Keratinocyte (primary cell): ENCODE results near the gene HMGCS2. TPM values are rescaled to one million over a fixed set of nuclear protein-coding genes. Genes with fewer than 3 reads are reported as not detected.

Experiments used
- DNase-seq: peaks from one replicate; pipeline ENCODE4 v3.0.0-alpha.2; 2011; ENCODE audit warnings: low read depth, missing footprints, low spot score
- FAIRE-seq: peaks from 2 replicates; lab custom pipeline; 2011; peaks lifted over from hg19 to GRCh38; lab: Jason Lieb, UNC
- H2AFZ ChIP-seq: 2 replicates; pipeline ENCODE4 v1.6.0; 2012; ENCODE audit warnings: low read length, control low read depth, inconsistent platforms; ENCODE audit not compliant: control insufficient read depth
- H3K27ac ChIP-seq: 2 replicates; pipeline ENCODE4 v1.5.1; 2011; ENCODE audit warnings: low read length; ENCODE audit not compliant: control insufficient read depth, insufficient read depth
- H3K27me3 ChIP-seq: 3 replicates; pipeline ENCODE4 v1.6.0; 2011; ENCODE audit warnings: low read length; ENCODE audit not compliant: control insufficient read depth, insufficient read depth; ENCODE audit errors: extremely low read depth
- H3K36me3 ChIP-seq, 2 experiments: 2 replicates in 1 of 2; 3 replicates in 1 of 2; pipeline ENCODE4 v1.5.1; 2011; ENCODE audit warnings: low read length in 2 of 2, mild to moderate bottlenecking in 1 of 2; ENCODE audit not compliant: control insufficient read depth in 2 of 2, insufficient read depth in 2 of 2; ENCODE audit errors: extremely low read depth in 1 of 2
- H3K4me1 ChIP-seq: 3 replicates; pipeline ENCODE4 v1.5.1; 2011; ENCODE audit warnings: low read length; ENCODE audit not compliant: control insufficient read depth, insufficient read depth; ENCODE audit errors: extremely low read depth
- H3K4me2 ChIP-seq: 3 replicates; pipeline ENCODE4 v1.6.0; 2011; ENCODE audit warnings: low read depth, low read length; ENCODE audit not compliant: control insufficient read depth, insufficient read depth; ENCODE audit errors: extremely low read depth
- H3K4me3 ChIP-seq, 3 experiments: fragments of 200-600 bp in 1 of 3; sonication (generic) in 1 of 3; 2 replicates in 2 of 3; 3 replicates in 1 of 3; pipeline ENCODE4 v1.5.1; 2011 to 2016; ENCODE audit warnings: low read length in 3 of 3, mild to moderate bottlenecking in 3 of 3, control low read depth in 2 of 3, inconsistent platforms in 1 of 3, low read depth in 1 of 3, mixed read lengths in 1 of 3, mixed run types in 1 of 3, moderate library complexity in 1 of 3; ENCODE audit not compliant: control insufficient read depth in 2 of 3, insufficient read depth in 2 of 3; ENCODE audit errors: extremely low read depth in 1 of 3
- H3K79me2 ChIP-seq: 2 replicates; pipeline ENCODE4 v1.6.0; 2012; ENCODE audit warnings: low read length; ENCODE audit not compliant: control insufficient read depth, insufficient read depth
- H3K9ac ChIP-seq: 3 replicates; pipeline ENCODE4 v1.6.0; 2011; ENCODE audit warnings: low read length; ENCODE audit not compliant: control insufficient read depth, insufficient read depth; ENCODE audit errors: extremely low read depth
- H3K9me1 ChIP-seq: 3 replicates; pipeline ENCODE4 v1.6.0; 2011; ENCODE audit warnings: low read length; ENCODE audit not compliant: control insufficient read depth, insufficient read depth; ENCODE audit errors: extremely low read depth
- H3K9me3 ChIP-seq: 2 replicates; pipeline ENCODE4 v1.5.1; 2012; ENCODE audit warnings: low read depth, low read length; ENCODE audit not compliant: control insufficient read depth
- H4K20me1 ChIP-seq: 3 replicates; pipeline ENCODE4 v1.6.0; 2011; ENCODE audit warnings: low read length; ENCODE audit not compliant: control insufficient read depth, insufficient read depth; ENCODE audit errors: extremely low read depth
- CTCF ChIP-seq, 3 experiments: IDR thresholded peaks in 1 of 3; conservative IDR thresholded peaks in 1 of 3; optimal IDR thresholded peaks in 1 of 3; 2 replicates in 2 of 3; 3 replicates in 1 of 3; pipeline versions ENCODE3 to v1.5.1; 2011; ENCODE audit warnings: low read length in 3 of 3, mild to moderate bottlenecking in 3 of 3, moderate library complexity in 2 of 3, control low read depth in 1 of 3, inconsistent platforms in 1 of 3; ENCODE audit not compliant: insufficient read depth in 2 of 3; ENCODE audit errors: extremely low read depth in 1 of 3
- EZH2 ChIP-seq: IDR thresholded peaks from one replicate; pipeline ENCODE4 v1.6.1; 2012; ENCODE audit warnings: inconsistent platforms, mild to moderate bottlenecking, low read length, moderate library complexity
- dilution Hi-C: fragments of 300-500 bp; cut with MboI; formaldehyde crosslinking; loops from one replicate; pipeline ENCODE4 v1.7.0; 2020; ENCODE audit warnings: low sequenced_read_pairs; ENCODE audit not compliant: extremely low pct_ligation_motif_present
- polyA plus RNA-seq, 5 experiments: library from polyadenylated mRNA; depleted of rRNA in 3 of 5; stranded (reverse) in 3 of 5; stranded (forward) in 1 of 5; unstranded in 1 of 5; fragments of >200 nt; gene quantifications; 1 replicate in 1 of 5; 2 replicates in 3 of 5; 3 replicates in 1 of 5; pipeline versions ENCODE4 v1.2.1 to v1.2.3, GENCODE V29; 2011 to 2012; ENCODE audit warnings: missing spikeins in 2 of 5, low read depth in 1 of 5, low replicate concordance in 1 of 5

The HMGCS2 gene
- polyA plus RNA-seq, 1 donor (not counting 4 experiments of a cell fraction or from before 2014, with no cell fraction given): not detected

DNA sequence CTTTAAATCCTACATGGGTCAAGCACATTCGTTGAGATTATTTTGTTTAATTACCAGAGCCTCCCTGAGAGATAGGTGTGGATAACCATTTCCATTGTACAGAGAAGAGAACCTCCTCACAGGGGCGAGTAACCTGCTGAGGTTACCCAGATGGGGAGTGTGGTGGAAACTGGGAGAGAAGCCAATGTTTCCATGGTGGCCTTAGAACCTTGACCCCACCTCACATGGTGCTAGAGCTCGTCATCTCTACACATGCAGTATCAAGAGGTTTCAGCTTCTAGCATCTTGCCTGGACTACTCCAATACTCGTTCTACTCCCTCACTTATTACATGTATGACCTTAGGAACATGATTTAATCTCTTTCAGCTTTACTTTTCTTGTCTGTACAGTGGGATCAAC, 37.8 kb upstream of the HMGCS2 start:
- DNase-seq (no peak), FAIRE-seq (no peak)
- Histone ChIP-seq H3K27me3 (peaks cover 12% of the 10 kb centered on the region), H3K36me3 (no peaks in the 10 kb centered on the region), H3K4me1 (no peaks in the 10 kb centered on the region), H2AFZ (no peak overlapping the region), H3K9me1 (no peaks in the 10 kb centered on the region), H3K79me2 (no peaks in the 10 kb centered on the region), H3K9ac (no peak overlapping the region), H3K27ac (no peak overlapping the region), H4K20me1 (no peaks in the 10 kb centered on the region), H3K4me3 (no peak overlapping the region), H3K4me2 (no peak overlapping the region), H3K9me3 (no peaks in the 10 kb centered on the region)
- TF ChIP-seq CTCF (optimal IDR thresholded peaks at IDR 0.05 in 1 of 3, IDR thresholded peaks at IDR 0.05 in 1 of 3, conservative IDR thresholded peaks at IDR 0.05 in 1 of 3; ENCODE audit: extremely low read depth in 1 of 3, insufficient read depth in 2 of 3, low read length in 3 of 3): no peak
- TF ChIP-seq EZH2: no peak
- dilution Hi-C loops: no loop called here

DNA sequence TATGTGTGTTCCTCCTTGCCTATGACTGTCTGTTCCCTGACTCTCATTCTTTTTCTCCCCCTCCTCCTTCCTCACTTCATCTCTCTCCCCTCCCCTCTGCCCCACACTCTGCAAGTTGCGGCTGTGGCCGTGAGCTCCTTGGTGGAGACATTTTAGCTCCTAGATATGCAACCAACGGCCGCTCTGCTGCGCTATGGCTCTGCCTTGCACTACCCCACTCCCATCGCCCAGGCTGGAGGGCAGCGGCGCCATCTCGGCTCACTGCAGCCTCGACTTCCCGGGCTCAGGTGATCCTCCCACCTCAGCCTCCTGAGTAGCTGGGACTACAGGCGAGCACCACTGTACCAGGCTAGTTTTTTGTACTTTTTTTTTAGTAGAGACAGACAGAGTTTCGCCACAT, 37.0 kb upstream of the HMGCS2 start:
- H3K9me3 ChIP-seq: no peaks in the 10 kb centered on the region
- H4K20me1 ChIP-seq: no peaks in the 10 kb centered on the region
- dilution Hi-C loops: no loop called here
- H3K9ac ChIP-seq: no peak overlapping the region
- H3K4me1 ChIP-seq: no peaks in the 10 kb centered on the region
- H2AFZ ChIP-seq: no peak overlapping the region
- H3K79me2 ChIP-seq: no peaks in the 10 kb centered on the region
- H3K27me3 ChIP-seq: peaks cover 12% of the 10 kb centered on the region
- H3K9me1 ChIP-seq: no peaks in the 10 kb centered on the region
- H3K4me2 ChIP-seq: no peak overlapping the region
- H3K27ac ChIP-seq: no peak overlapping the region
- H3K4me3 ChIP-seq: no peak overlapping the region
- H3K36me3 ChIP-seq: no peaks in the 10 kb centered on the region
- no peak for TF ChIP-seq EZH2
- TF ChIP-seq CTCF (optimal IDR thresholded peaks at IDR 0.05 in 1 of 3, IDR thresholded peaks at IDR 0.05 in 1 of 3, conservative IDR thresholded peaks at IDR 0.05 in 1 of 3; ENCODE audit: extremely low read depth in 1 of 3, insufficient read depth in 2 of 3, low read length in 3 of 3): no peak
- DNase-seq (no peak), FAIRE-seq (no peak)
